Measurements from ENCODE around the gene HEPN1. TPM values are rescaled to one million over a fixed set of nuclear protein-coding genes. Genes with fewer than 3 reads are reported as not detected.

Gene HEPN1
- total RNA-seq, 1 donor from 2014 or later = not detected

DNA sequence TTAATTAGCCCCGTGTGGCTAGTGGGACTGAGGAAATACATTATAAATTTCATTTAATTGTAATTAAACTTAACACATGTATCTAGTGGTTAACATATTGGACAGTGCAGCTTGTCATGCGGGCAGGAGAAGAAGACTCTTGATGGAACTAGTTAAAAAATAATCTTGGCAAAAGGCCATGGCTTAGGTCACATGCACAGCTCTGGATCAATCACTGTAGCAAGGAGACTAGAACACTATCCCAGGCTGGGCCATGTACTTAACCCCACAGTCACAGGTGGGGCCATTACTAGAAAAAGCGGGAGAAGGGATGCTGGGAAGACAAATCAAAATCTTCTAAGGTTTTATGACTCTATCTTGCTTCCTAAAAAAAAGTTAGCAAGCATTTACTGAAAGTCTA lies 25.5 kb downstream of the HEPN1 start:
- Mint-ChIP-seq H3K4me3 (no peak overlapping the region), H3K4me1 (peaks cover 13% of the 10 kb centered on the region), H3K36me3 (no peaks in the 10 kb centered on the region), H3K9me3 (peaks cover 9% of the 10 kb centered on the region), H3K27me3 (ENCODE audit: insufficient read depth, low read depth) (peaks cover 3% of the 10 kb centered on the region), H3K27ac (no peak overlapping the region)
- no peaks in the 10 kb centered on the region for H3K79me2 ChIP-seq (ENCODE audit: low read depth)
- H2AFZ ChIP-seq (replicated peaks) = no peak overlapping the region
- peaks cover 16% of the 10 kb centered on the region for H3F3A ChIP-seq (ENCODE audit: low read depth)
- no peak overlapping the region for H3K4me3 ChIP-seq
- H3K9me3 ChIP-seq (ENCODE audit: low read depth) = no peaks in the 10 kb centered on the region
- no peak for DNase-seq (ENCODE audit: low spot score)
- peaks cover 26% of the 10 kb centered on the region for H3K4me1 ChIP-seq
- H4K20me1 ChIP-seq (ENCODE audit: low read depth) = no peaks in the 10 kb centered on the region
- H3K9ac ChIP-seq = no peak overlapping the region
- no peak overlapping the region for H3K4me2 ChIP-seq
- TF ChIP-seq, protein P1, sequence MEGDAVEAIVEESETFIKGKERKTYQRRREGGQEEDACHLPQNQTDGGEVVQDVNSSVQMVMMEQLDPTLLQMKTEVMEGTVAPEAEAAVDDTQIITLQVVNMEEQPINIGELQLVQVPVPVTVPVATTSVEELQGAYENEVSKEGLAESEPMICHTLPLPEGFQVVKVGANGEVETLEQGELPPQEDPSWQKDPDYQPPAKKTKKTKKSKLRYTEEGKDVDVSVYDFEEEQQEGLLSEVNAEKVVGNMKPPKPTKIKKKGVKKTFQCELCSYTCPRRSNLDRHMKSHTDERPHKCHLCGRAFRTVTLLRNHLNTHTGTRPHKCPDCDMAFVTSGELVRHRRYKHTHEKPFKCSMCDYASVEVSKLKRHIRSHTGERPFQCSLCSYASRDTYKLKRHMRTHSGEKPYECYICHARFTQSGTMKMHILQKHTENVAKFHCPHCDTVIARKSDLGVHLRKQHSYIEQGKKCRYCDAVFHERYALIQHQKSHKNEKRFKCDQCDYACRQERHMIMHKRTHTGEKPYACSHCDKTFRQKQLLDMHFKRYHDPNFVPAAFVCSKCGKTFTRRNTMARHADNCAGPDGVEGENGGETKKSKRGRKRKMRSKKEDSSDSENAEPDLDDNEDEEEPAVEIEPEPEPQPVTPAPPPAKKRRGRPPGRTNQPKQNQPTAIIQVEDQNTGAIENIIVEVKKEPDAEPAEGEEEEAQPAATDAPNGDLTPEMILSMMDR (IDR thresholded peaks at IDR 0.05) = no peak
- TF ChIP-seq EZH2 (IDR thresholded peaks at IDR 0.05) = no peak
- no peak for TF ChIP-seq EZH2phosphoT487 (IDR thresholded peaks at IDR 0.05)
- H3K36me3 ChIP-seq = no peaks in the 10 kb centered on the region
- no peak overlapping the region for H3K27ac ChIP-seq
- H3K27me3 ChIP-seq = no peaks in the 10 kb centered on the region

DNA sequence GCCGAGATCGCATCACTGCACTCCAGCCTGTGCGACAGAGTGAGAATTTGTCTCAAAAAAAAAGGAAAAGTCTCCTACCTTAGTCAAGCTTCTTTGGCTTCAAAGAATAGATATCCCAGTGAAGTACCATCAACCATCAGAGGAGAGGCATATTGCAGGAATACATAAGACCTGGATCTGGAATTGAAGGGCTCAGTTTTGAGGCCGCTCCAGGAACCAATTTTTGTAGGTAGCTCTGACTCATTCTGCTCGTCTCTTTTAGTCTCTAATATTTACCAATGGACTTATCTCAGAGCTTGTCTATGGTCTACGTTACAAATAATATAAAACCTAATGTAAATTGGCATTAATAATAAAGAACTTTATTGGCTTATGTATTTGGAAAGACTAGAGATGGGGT lies 26.8 kb downstream of the HEPN1 start:
- H3K4me1 ChIP-seq = peaks cover 26% of the 10 kb centered on the region
- H3K4me2 ChIP-seq = no peak overlapping the region
- Mint-ChIP-seq H3K36me3 (no peaks in the 10 kb centered on the region), H3K27ac (no peak overlapping the region), H3K4me3 (no peak overlapping the region), H3K27me3 (ENCODE audit: insufficient read depth, low read depth) (peaks cover 3% of the 10 kb centered on the region), H3K4me1 (peaks cover 13% of the 10 kb centered on the region), H3K9me3 (peaks cover 9% of the 10 kb centered on the region)
- H3K27me3 ChIP-seq = no peaks in the 10 kb centered on the region
- no peaks in the 10 kb centered on the region for H3K9me3 ChIP-seq (ENCODE audit: low read depth)
- H3K36me3 ChIP-seq = no peaks in the 10 kb centered on the region
- no peak overlapping the region for H3K9ac ChIP-seq
- no peak for DNase-seq (ENCODE audit: low spot score)
- no peak overlapping the region for H3K27ac ChIP-seq
- H3F3A ChIP-seq (ENCODE audit: low read depth) = peaks cover 16% of the 10 kb centered on the region
- TF ChIP-seq EZH2 (IDR thresholded peaks at IDR 0.05) = no peak
- TF ChIP-seq, protein P1 (IDR thresholded peaks at IDR 0.05) = no peak
- no peak for TF ChIP-seq EZH2phosphoT487 (IDR thresholded peaks at IDR 0.05)
- H2AFZ ChIP-seq (replicated peaks) = no peak overlapping the region
- no peaks in the 10 kb centered on the region for H4K20me1 ChIP-seq (ENCODE audit: low read depth)
- no peaks in the 10 kb centered on the region for H3K79me2 ChIP-seq (ENCODE audit: low read depth)
- no peak overlapping the region for H3K4me3 ChIP-seq

DNA sequence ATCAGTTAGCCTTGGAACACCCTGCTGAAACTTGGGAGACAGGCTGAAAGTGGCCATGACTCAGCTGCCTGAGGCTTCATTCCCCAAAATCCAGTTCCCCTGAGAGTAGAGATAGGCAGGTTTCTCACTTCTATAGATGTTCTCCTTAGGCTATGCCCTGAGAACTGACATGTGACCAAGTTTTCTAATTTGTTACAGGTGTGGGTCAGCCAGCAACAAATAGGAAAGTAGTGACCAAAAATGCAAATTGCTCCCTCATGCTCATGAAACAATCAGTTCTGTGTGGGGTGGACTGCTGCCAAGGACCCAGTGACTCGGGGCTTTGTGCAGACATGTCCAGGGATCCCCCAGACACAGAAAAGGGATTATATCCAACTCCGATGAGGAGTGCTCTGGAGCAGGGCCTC lies 27.7 kb downstream of the HEPN1 start:
- Mint-ChIP-seq H3K27me3 (ENCODE audit: insufficient read depth, low read depth) (peaks cover 3% of the 10 kb centered on the region), H3K4me1 (peaks cover 13% of the 10 kb centered on the region), H3K4me3 (no peak overlapping the region), H3K9me3 (peaks cover 9% of the 10 kb centered on the region), H3K36me3 (no peaks in the 10 kb centered on the region), H3K27ac (no peak overlapping the region)
- no peaks in the 10 kb centered on the region for H3K79me2 ChIP-seq (ENCODE audit: low read depth)
- H3K9ac ChIP-seq = no peak overlapping the region
- H4K20me1 ChIP-seq (ENCODE audit: low read depth) = no peaks in the 10 kb centered on the region
- no peak for DNase-seq (ENCODE audit: low spot score)
- H3K27ac ChIP-seq = no peak overlapping the region
- H3K9me3 ChIP-seq (ENCODE audit: low read depth) = no peaks in the 10 kb centered on the region
- peaks cover 22% of the 10 kb centered on the region for H3K4me1 ChIP-seq
- peaks cover 16% of the 10 kb centered on the region for H3F3A ChIP-seq (ENCODE audit: low read depth)
- no peak overlapping the region for H3K4me3 ChIP-seq
- H2AFZ ChIP-seq (replicated peaks) = no peak overlapping the region
- H3K4me2 ChIP-seq = no peak overlapping the region
- H3K27me3 ChIP-seq = peaks cover under 1% of the 10 kb centered on the region
- H3K36me3 ChIP-seq = no peaks in the 10 kb centered on the region
- TF ChIP-seq EZH2 (IDR thresholded peaks at IDR 0.05) = no peak
- TF ChIP-seq, protein P1 (IDR thresholded peaks at IDR 0.05) = no peak
- no peak for TF ChIP-seq EZH2phosphoT487 (IDR thresholded peaks at IDR 0.05)

Measured in neural progenitor cell (in vitro differentiated cells).